CD4-positive, alpha-beta T cell treated with Interleukin-1 beta for 1 hour (primary cell): ENCODE results near the gene AP3D1.

Experiments used
- DNase-seq, 2 donors: peaks; one replicate each; pipeline ENCODE4 v3.0.0-alpha.2; 2020 to 2022

Gene AP3D1

GRCh38 chr19:2180881-2181632 is 29.7 kb upstream of the AP3D1 start:
- no peak for DNase-seq

GRCh38 chr19:2180114-2180513 is 28.7 kb upstream of the AP3D1 start:
- DNase-seq: no peak

GRCh38 chr19:2179095-2179494 is 27.7 kb upstream of the AP3D1 start:
- no peak for DNase-seq

- no peak for DNase-seq
These were observed 25.1 kb upstream of the AP3D1 start for GRCh38 chr19:2176337-2176994.

GRCh38 chr19:2175742-2176141 is 24.4 kb upstream of the AP3D1 start:
- no peak for DNase-seq

GRCh38 chr19:2173767-2174577 is 22.6 kb upstream of the AP3D1 start:
- DNase-seq: no peak

GRCh38 chr19:2173388-2173766 is 22.0 kb upstream of the AP3D1 start:
- DNase-seq: no peak

GRCh38 chr19:2171349-2172145 is 20.2 kb upstream of the AP3D1 start:
- peak; percentile 82 to 83 for DNase-seq

GRCh38 chr19:2170987-2171348 is 19.6 kb upstream of the AP3D1 start:
- DNase-seq: no peak

- no peak for DNase-seq
These were observed 18.9 kb upstream of the AP3D1 start for GRCh38 chr19:2170219-2170618.

GRCh38 chr19:2168619-2169424 is 17.5 kb upstream of the AP3D1 start:
- peak; percentile 69 to 90 for DNase-seq

- DNase-seq: peak; percentile 62 to 87
These were observed 16.7 kb upstream of the AP3D1 start for GRCh38 chr19:2167896-2168618.

GRCh38 chr19:2166741-2167738 is 15.7 kb upstream of the AP3D1 start:
- no peak for DNase-seq

GRCh38 chr19:2164020-2164998 is 12.9 kb upstream of the AP3D1 start:
- DNase-seq: no peak

GRCh38 chr19:2160379-2160778 is 9.0 kb upstream of the AP3D1 start:
- no peak for DNase-seq

GRCh38 chr19:2157452-2157851 is 6.1 kb upstream of the AP3D1 start:
- DNase-seq: no peak

GRCh38 chr19:2154587-2155075 is 3.3 kb upstream of the AP3D1 start:
- no peak for DNase-seq

GRCh38 chr19:2150794-2151338 is 500 bp downstream of the AP3D1 start:
- no peak for DNase-seq
